CD14-positive monocyte (primary cell): ENCODE data around the gene HMX3. TPM values are rescaled to one million over a fixed set of nuclear protein-coding genes. Genes with fewer than 3 reads are reported as not detected.

Experiments used
- DNase-seq, 3 donors: peaks; one replicate each; pipeline ENCODE4 v3.0.0-alpha.2; 2011 to 2022
- H2AFZ ChIP-seq: 2 replicates; pipeline ENCODE4 v1.6.0; 2012; ENCODE audit warnings: mild to moderate bottlenecking, low read depth, low read length, inconsistent platforms; ENCODE audit not compliant: insufficient read depth, poor library complexity, severe bottlenecking
- H3K27ac ChIP-seq, 2 donors: 1 replicate in 1 of 2; 2 replicates in 1 of 2; pipeline ENCODE4 v1.5.1; 2012 to 2013; ENCODE audit warnings: low read length in 2 of 2, control low read depth in 1 of 2, inconsistent platforms in 1 of 2, low read depth in 1 of 2, mild to moderate bottlenecking in 1 of 2
- H3K27me3 ChIP-seq, 2 donors: one replicate each; pipeline versions ENCODE4 v1.6.0 to v1.6.1; 2011 to 2013; ENCODE audit warnings: low read length in 2 of 2; ENCODE audit not compliant: control insufficient read depth in 2 of 2, insufficient read depth in 2 of 2
- H3K36me3 ChIP-seq, 2 donors: replicated peaks in 1 of 2; 1 replicate in 1 of 2; 2 replicates in 1 of 2; pipeline versions ENCODE4 v1.5.1 to v1.6.1; 2012 to 2013; ENCODE audit warnings: low read length in 2 of 2, control low read depth in 1 of 2, inconsistent platforms in 1 of 2, mild to moderate bottlenecking in 1 of 2; ENCODE audit not compliant: insufficient read depth in 2 of 2, control insufficient read depth in 1 of 2
- H3K4me1 ChIP-seq, 2 donors: 1 replicate in 1 of 2; 2 replicates in 1 of 2; pipeline versions ENCODE4 v1.5.1 to v1.6.1; 2012 to 2013; ENCODE audit warnings: low read length in 2 of 2, control low read depth in 1 of 2, inconsistent platforms in 1 of 2, mild to moderate bottlenecking in 1 of 2, moderate library complexity in 1 of 2; ENCODE audit not compliant: insufficient read depth in 2 of 2, control insufficient read depth in 1 of 2
- H3K4me2 ChIP-seq: replicated peaks from 2 replicates; pipeline ENCODE3; 2012; ENCODE audit warnings: low read length, moderate library complexity, mild to moderate bottlenecking; ENCODE audit not compliant: poor library complexity, severe bottlenecking; ENCODE audit errors: extremely low read depth
- H3K4me3 ChIP-seq, 3 experiments: fragments of 200-600 bp in 1 of 3; sonication (generic) in 1 of 3; replicated peaks in 1 of 3; 1 replicate in 2 of 3; 2 replicates in 1 of 3; pipeline ENCODE4 v1.5.1; 2011 to 2013; ENCODE audit warnings: low read length in 3 of 3, mild to moderate bottlenecking in 3 of 3, control low read depth in 2 of 3, low read depth in 2 of 3, inconsistent platforms in 1 of 3, moderate library complexity in 1 of 3
- H3K79me2 ChIP-seq: 2 replicates; pipeline ENCODE4 v1.6.0; 2012; ENCODE audit warnings: mild to moderate bottlenecking, control low read depth, inconsistent platforms, low read length, moderate library complexity; ENCODE audit not compliant: insufficient read depth
- H3K9ac ChIP-seq: 2 replicates; pipeline ENCODE4 v1.6.0; 2017; ENCODE audit warnings: low read length, mild to moderate bottlenecking; ENCODE audit not compliant: insufficient read depth, poor library complexity, severe bottlenecking
- H3K9me3 ChIP-seq, 2 donors: replicated peaks in 1 of 2; 1 replicate in 1 of 2; 2 replicates in 1 of 2; pipeline versions ENCODE4 v1.5.1 to v1.6.1; 2012 to 2013; ENCODE audit warnings: low read length in 2 of 2, control low read depth in 1 of 2; ENCODE audit not compliant: control insufficient read depth in 1 of 2, insufficient read depth in 1 of 2
- H4K20me1 ChIP-seq: 2 replicates; pipeline ENCODE4 v1.6.0; 2012; ENCODE audit warnings: mild to moderate bottlenecking, low read length, control low read depth, moderate library complexity; ENCODE audit not compliant: insufficient read depth
- H3K27ac Mint-ChIP-seq, 7 donors: one replicate each; pipeline ENCODE4 v1.8.0; 2020; ENCODE audit warnings: mild to moderate bottlenecking in 7 of 7, mixed read lengths in 7 of 7, moderate library complexity in 6 of 7, inconsistent platforms in 2 of 7
- H3K27me3 Mint-ChIP-seq, 3 donors: one replicate each; pipeline ENCODE4 v1.8.0; 2021 to 2022; ENCODE audit warnings: low read depth in 3 of 3, mild to moderate bottlenecking in 3 of 3, mixed read lengths in 3 of 3, moderate library complexity in 3 of 3, inconsistent platforms in 1 of 3
- H3K36me3 Mint-ChIP-seq, 2 donors: one replicate each; pipeline ENCODE4 v1.8.0; 2020; ENCODE audit warnings: mixed read lengths in 2 of 2, inconsistent platforms in 1 of 2, mild to moderate bottlenecking in 1 of 2
- H3K4me1 Mint-ChIP-seq: one replicate; pipeline ENCODE4 v1.8.0; 2020; ENCODE audit warnings: mild to moderate bottlenecking, mixed read lengths
- H3K4me3 Mint-ChIP-seq, 2 donors: one replicate each; pipeline ENCODE4 v1.8.0; 2020; ENCODE audit warnings: mild to moderate bottlenecking in 2 of 2, mixed read lengths in 2 of 2, moderate library complexity in 1 of 2
- H3K9me3 Mint-ChIP-seq, 7 donors: one replicate each; pipeline ENCODE4 v1.8.0; 2020 to 2022; ENCODE audit warnings: mixed read lengths in 7 of 7, mild to moderate bottlenecking in 6 of 7, moderate library complexity in 6 of 7, inconsistent platforms in 2 of 7
- WGBS: methylation state at CpG from one replicate; pipeline ENCODE4 v1.1.5; 2013; ENCODE audit warnings: missing lambda C conversion rate; ENCODE audit not compliant: insufficient coverage; 5-methylcytosine and 5-hydroxymethylcytosine counted together
- intact Hi-C, 2 donors: fragments of 100-400 bp; cut with micrococcal nuclease; formaldehyde crosslinking; loops; one replicate each; pipeline versions ENCODE4 v1.15.0 to v1.15.1; 2023
- polyA plus RNA-seq, 3 donors: library from polyadenylated mRNA; depleted of rRNA in 1 of 3; unstranded in 2 of 3; stranded (reverse) in 1 of 3; fragments of 300-500 nt in 2 of 3; fragments of >200 nt in 1 of 3; fragmentation: Illumina TruSeq in 2 of 3; gene quantifications; 1 replicate in 2 of 3; 2 replicates in 1 of 3; pipeline ENCODE4 v1.2.3, GENCODE V29; 2012 to 2021
- TF ChIP-seq, protein P1 (sequence below): fragments of 200-600 bp; IDR thresholded peaks from one replicate; pipeline ENCODE4 v1.8.0; 2022; ENCODE audit warnings: antibody characterized with exemption, mild to moderate bottlenecking

HMX3 gene
- polyA plus RNA-seq, 3 donors, result not detected

- peaks cover 37% of the 10 kb centered on the region for H3K4me1 Mint-ChIP-seq
- peak overlapping the region; percentile 29 for H2AFZ ChIP-seq
- 4% methylated on average over 22 of the region's 33 CpGs for WGBS
- H3K4me2 ChIP-seq, result no peak overlapping the region
- H3K9me3 Mint-ChIP-seq, result peaks cover 0 to 36% (median 19%) of the 10 kb centered on the region in 7 donors
- H3K4me3 ChIP-seq, result no peak overlapping the region
- peaks cover 96 to 99% (median 99%) of the 10 kb centered on the region in 3 donors for H3K27me3 Mint-ChIP-seq
- H3K9me3 ChIP-seq, result peaks cover 0 to 51% of the 10 kb centered on the region in 2 donors
- no peak for DNase-seq
- peak overlapping the region in 1 of 2 donors; percentile 77 for H3K4me3 Mint-ChIP-seq
- H3K27ac Mint-ChIP-seq, result no peak overlapping the region
- H3K36me3 Mint-ChIP-seq, result peaks cover 3 to 15% of the 10 kb centered on the region in 2 donors
- H3K27ac ChIP-seq, result no peak overlapping the region
- H4K20me1 ChIP-seq, result no peaks in the 10 kb centered on the region
- H3K36me3 ChIP-seq, result no peaks in the 10 kb centered on the region
- H3K79me2 ChIP-seq, result no peaks in the 10 kb centered on the region
- TF ChIP-seq, protein P1, sequence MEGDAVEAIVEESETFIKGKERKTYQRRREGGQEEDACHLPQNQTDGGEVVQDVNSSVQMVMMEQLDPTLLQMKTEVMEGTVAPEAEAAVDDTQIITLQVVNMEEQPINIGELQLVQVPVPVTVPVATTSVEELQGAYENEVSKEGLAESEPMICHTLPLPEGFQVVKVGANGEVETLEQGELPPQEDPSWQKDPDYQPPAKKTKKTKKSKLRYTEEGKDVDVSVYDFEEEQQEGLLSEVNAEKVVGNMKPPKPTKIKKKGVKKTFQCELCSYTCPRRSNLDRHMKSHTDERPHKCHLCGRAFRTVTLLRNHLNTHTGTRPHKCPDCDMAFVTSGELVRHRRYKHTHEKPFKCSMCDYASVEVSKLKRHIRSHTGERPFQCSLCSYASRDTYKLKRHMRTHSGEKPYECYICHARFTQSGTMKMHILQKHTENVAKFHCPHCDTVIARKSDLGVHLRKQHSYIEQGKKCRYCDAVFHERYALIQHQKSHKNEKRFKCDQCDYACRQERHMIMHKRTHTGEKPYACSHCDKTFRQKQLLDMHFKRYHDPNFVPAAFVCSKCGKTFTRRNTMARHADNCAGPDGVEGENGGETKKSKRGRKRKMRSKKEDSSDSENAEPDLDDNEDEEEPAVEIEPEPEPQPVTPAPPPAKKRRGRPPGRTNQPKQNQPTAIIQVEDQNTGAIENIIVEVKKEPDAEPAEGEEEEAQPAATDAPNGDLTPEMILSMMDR, result no peak
- intact Hi-C loops, result no loop called here
- peaks cover 4 to 17% of the 10 kb centered on the region in 2 donors for H3K4me1 ChIP-seq
- H3K27me3 ChIP-seq, result peaks cover 93 to 100% of the 10 kb centered on the region in 2 donors
- no peak overlapping the region for H3K9ac ChIP-seq
These were observed 7.0 kb downstream of the HMX3 start for GRCh38 chr10:123142701-123143161.

DNA sequence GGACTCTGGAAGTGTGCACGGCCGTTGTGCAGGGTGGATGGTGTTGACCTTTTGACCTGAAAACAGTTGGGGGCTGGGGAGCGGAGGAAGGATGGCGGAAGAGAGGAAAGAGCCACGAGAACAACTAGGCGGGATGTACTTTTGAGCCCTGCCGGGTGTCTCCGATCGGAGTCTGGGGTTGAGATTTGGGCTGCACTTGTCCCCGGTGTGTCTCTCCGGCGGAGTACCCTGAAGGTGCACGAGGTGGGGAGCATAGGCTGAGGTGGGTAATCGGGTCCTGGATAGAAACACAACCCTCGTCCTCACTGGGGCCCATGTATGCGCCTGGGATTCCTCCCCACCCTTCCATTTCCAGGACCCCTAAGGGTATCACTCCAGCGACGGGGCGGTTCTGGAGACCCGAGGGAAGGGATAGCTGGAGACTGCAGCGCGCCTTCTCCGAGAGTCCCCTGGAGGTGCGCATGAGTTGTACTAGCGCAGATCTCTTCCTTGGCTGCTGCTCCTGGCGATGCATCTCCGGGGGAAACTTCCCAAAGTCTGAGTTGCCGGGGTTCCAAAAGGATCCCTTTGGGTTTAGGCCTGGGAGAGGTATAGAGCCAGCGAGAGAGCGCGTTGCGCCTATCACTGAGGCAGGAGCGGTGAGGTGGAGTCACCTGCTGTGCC, 7.5 kb downstream of the HMX3 start:
- no peak overlapping the region for H3K27ac ChIP-seq
- no peak for DNase-seq
- H3K9ac ChIP-seq, result no peak overlapping the region
- no peaks in the 10 kb centered on the region for H3K79me2 ChIP-seq
- no peak overlapping the region for H3K4me2 ChIP-seq
- Mint-ChIP-seq H3K4me1 (peaks cover 35% of the 10 kb centered on the region), H3K27me3 (peaks cover 96 to 99% (median 99%) of the 10 kb centered on the region in 3 donors), H3K36me3 (peaks cover 3 to 15% of the 10 kb centered on the region in 2 donors), H3K4me3 (peak overlapping the region in 1 of 2 donors; percentile 77), H3K9me3 (peaks cover 0 to 30% (median 18%) of the 10 kb centered on the region in 7 donors), H3K27ac (no peak overlapping the region)
- H3K36me3 ChIP-seq, result no peaks in the 10 kb centered on the region
- intact Hi-C loops, result no loop called here
- H3K9me3 ChIP-seq, result peaks cover 0 to 56% of the 10 kb centered on the region in 2 donors
- peaks cover 8 to 19% of the 10 kb centered on the region in 2 donors for H3K4me1 ChIP-seq
- peaks cover 95 to 100% of the 10 kb centered on the region in 2 donors for H3K27me3 ChIP-seq
- peak overlapping the region; percentile 29 for H2AFZ ChIP-seq
- WGBS, result 6% methylated on average over 27 of the region's 33 CpGs
- no peak overlapping the region for H3K4me3 ChIP-seq
- no peaks in the 10 kb centered on the region for H4K20me1 ChIP-seq
- TF ChIP-seq, protein P1, result no peak
